Ovary (tissue), 9 donors: ENCODE results near the gene PXK. TPM values are rescaled to one million over a fixed set of nuclear protein-coding genes. Genes with fewer than 3 reads are reported as not detected.

Experiments
- DNase-seq, 5 donors: peaks; one replicate each; pipeline ENCODE4 v3.0.0-alpha.2; 2019 to 2020
- H3K27ac ChIP-seq, 2 donors: fragments of 200-600 bp; one replicate each; pipeline versions ENCODE4 v1.5.1 to v1.8.0; 2019 to 2022
- H3K27me3 ChIP-seq: fragments of 200-600 bp; one replicate; pipeline ENCODE4 v1.8.0; 2022
- H3K36me3 ChIP-seq: fragments of 200-600 bp; sonication (generic); one replicate; pipeline ENCODE4 v1.5.1; 2019
- H3K4me1 ChIP-seq: one replicate; pipeline ENCODE4 v1.8.1; 2013; ENCODE audit warnings: mild to moderate bottlenecking, moderate library complexity; ENCODE audit not compliant: insufficient read depth
- H3K4me3 ChIP-seq: fragments of 200-600 bp; sonication (generic); one replicate; pipeline ENCODE4 v1.5.1; 2017
- H3K9me3 ChIP-seq, 2 donors: fragments of 200-600 bp in 1 of 2; sonication (generic) in 1 of 2; one replicate each; pipeline versions ENCODE4 v1.5.1 to v1.8.1; 2013 to 2019; ENCODE audit warnings: mild to moderate bottlenecking in 1 of 2, moderate library complexity in 1 of 2
- EP300 ChIP-seq: sonication (generic); formaldehyde crosslinking; IDR thresholded peaks from one replicate; pipeline ENCODE4 v1.6.1; 2017; ENCODE audit warnings: antibody characterized with exemption
- POLR2A ChIP-seq: fragments of 450-650 bp; IDR thresholded peaks from one replicate; pipeline ENCODE4 v1.6.1; 2017; ENCODE audit warnings: antibody characterized with exemption, mild to moderate bottlenecking, moderate library complexity
- WGBS, 3 donors: extraction: QIAGEN DNeasy Blood & Tissue Kit in 1 of 3; methylation state at CpG; one replicate each; pipeline versions ENCODE4 v1.1.5 to v1.1.7; 2013 to 2017; 5-methylcytosine and 5-hydroxymethylcytosine counted together
- intact Hi-C, 4 donors: fragments of 100-400 bp; cut with DNase I; formaldehyde crosslinking; loops; one replicate each; pipeline versions ENCODE4 v1.11.0 to v1.15.1; 2022 to 2023
- polyA plus RNA-seq, 2 donors: library from polyadenylated mRNA; stranded (reverse); fragments of 200-250 nt in 1 of 2; fragments of 350-450 nt in 1 of 2; fragmentation: Illumina TruSeq in 1 of 2; extraction: RNeasy Lipid Tissue Mini Kit (QIAGEN cat#74804) in 1 of 2; gene quantifications; one replicate each; pipeline ENCODE4 v1.2.3, GENCODE V29; 2013 to 2014
- total RNA-seq, 7 donors: library from RNA; depleted of rRNA in 2 of 7; stranded (reverse); fragments of >200 nt in 2 of 7; fragmentation: NEBNext Ultra II Directional in 3 of 7; extraction: Animal tissue kit (Norgen Biotek cat#: 25700) in 3 of 7; gene quantifications; one replicate each; pipeline versions ENCODE4 v1.1.0 to v1.2.4, GENCODE V29; 2016 to 2023
- TF ChIP-seq, protein P1 (sequence below), 3 donors: fragments of 450-650 bp in 2 of 3; fragments of 200-600 bp in 1 of 3; IDR thresholded peaks; one replicate each; pipeline versions ENCODE4 v1.5.1 to v1.8.0; 2016 to 2022; ENCODE audit warnings: antibody characterized with exemption in 3 of 3, mild to moderate bottlenecking in 1 of 3
- donor health status: DM: no; HTN: no; CAD: no; lungs with moderate emphysema.
- donor health status: DM: no; HTN: no; CAD: no.
- donor health status: Bipolar disorder and iron deficiency.
- donor health status: DM: yes; HTN: yes; CAD: no.
- donor health status: DM: no; HTN: no; CAD: no.
- donor health status: DM: yes; HTN: yes; CAD: no.

The PXK gene
- total and polyA plus RNA-seq, 9 donors: 17.2 to 42.0 (median 25.9) TPM

GRCh38 chr3:58333206-58334012, 717 bp downstream of the PXK start:
- no peaks in the 10 kb centered on the region for H3K9me3 ChIP-seq
- TF ChIP-seq POLR2A (no peak), EP300 (no peak)
- TF ChIP-seq, protein P1, sequence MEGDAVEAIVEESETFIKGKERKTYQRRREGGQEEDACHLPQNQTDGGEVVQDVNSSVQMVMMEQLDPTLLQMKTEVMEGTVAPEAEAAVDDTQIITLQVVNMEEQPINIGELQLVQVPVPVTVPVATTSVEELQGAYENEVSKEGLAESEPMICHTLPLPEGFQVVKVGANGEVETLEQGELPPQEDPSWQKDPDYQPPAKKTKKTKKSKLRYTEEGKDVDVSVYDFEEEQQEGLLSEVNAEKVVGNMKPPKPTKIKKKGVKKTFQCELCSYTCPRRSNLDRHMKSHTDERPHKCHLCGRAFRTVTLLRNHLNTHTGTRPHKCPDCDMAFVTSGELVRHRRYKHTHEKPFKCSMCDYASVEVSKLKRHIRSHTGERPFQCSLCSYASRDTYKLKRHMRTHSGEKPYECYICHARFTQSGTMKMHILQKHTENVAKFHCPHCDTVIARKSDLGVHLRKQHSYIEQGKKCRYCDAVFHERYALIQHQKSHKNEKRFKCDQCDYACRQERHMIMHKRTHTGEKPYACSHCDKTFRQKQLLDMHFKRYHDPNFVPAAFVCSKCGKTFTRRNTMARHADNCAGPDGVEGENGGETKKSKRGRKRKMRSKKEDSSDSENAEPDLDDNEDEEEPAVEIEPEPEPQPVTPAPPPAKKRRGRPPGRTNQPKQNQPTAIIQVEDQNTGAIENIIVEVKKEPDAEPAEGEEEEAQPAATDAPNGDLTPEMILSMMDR (IDR thresholded peaks at IDR 0.05): no peak
- peak overlapping the region in 1 of 2 donors; percentile 51 for H3K27ac ChIP-seq
- H3K36me3 ChIP-seq: no peaks in the 10 kb centered on the region
- H3K27me3 ChIP-seq: no peaks in the 10 kb centered on the region
- H3K4me3 ChIP-seq: peak overlapping the region; percentile 64
- H3K4me1 ChIP-seq: peaks cover 6% of the 10 kb centered on the region
- 0 to 1% (median 0%) methylated on average over 14 to 37 of the region's 37 CpGs for WGBS, 3 donors
- intact Hi-C loops: loop anchor here (2.0 to 10.0 kb wide), 5 partner anchors 81 to 161 kb away; partner anchors contain the start of gene KCTD6 (in 2 of the 4)
- DNase-seq: peak in 4 of 5 donors; percentile 39 to 56 (median 48)

- Histone ChIP-seq H3K36me3 (no peaks in the 10 kb centered on the region), H3K27me3 (no peaks in the 10 kb centered on the region), H3K9me3 (no peaks in the 10 kb centered on the region), H3K27ac (no peak overlapping the region), H3K4me1 (peaks cover 6% of the 10 kb centered on the region), H3K4me3 (peak overlapping the region; percentile 64)
- DNase-seq: no peak
- TF ChIP-seq, protein P1 (IDR thresholded peaks at IDR 0.05): no peak
- intact Hi-C loops: loop anchor here in 3 of 4 donors (5.0 to 10.0 kb wide), 4 partner anchors 81 to 161 kb away; partner anchors contain the start of gene KCTD6 (in 2 of the 3)
- 20 to 27% (median 26%) methylated on average over 4 of the region's 4 CpGs for WGBS, 3 donors
Measured at GRCh38 chr3:58334013-58334321, 1.3 kb downstream of the PXK start.

GRCh38 chr3:58334506-58334884, 1.8 kb downstream of the PXK start:
- 63 to 67% (median 64%) methylated on average over 1 of the region's 1 CpG for WGBS, 3 donors
- H3K27ac ChIP-seq: no peak overlapping the region
- DNase-seq: no peak
- no peaks in the 10 kb centered on the region for H3K9me3 ChIP-seq
- H3K4me1 ChIP-seq: peaks cover 6% of the 10 kb centered on the region
- intact Hi-C loops: loop anchor here in 3 of 4 donors (5.0 to 10.0 kb wide), 4 partner anchors 80 to 160 kb away; partner anchors contain the start of gene KCTD6 (in 2 of the 3)
- H3K36me3 ChIP-seq: no peaks in the 10 kb centered on the region
- TF ChIP-seq, protein P1 (IDR thresholded peaks at IDR 0.05): no peak
- TF ChIP-seq EP300 (no peak), POLR2A (no peak)
- no peak overlapping the region for H3K4me3 ChIP-seq
- H3K27me3 ChIP-seq: no peaks in the 10 kb centered on the region

DNA sequence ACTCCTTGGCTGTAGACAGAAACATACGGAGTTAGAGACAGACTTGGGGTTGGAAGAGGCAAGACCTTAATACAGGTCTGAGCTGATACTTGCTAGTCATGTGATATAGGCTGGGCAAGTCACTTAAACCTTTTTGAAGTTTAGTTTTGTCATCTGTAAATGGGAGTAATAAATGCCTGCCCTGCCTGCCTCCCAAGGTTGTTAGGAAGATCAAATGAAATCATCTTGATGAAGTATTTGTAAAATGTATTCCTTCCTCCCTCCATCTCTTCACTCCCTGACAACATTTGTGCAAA, 2.9 kb downstream of the PXK start:
- no peak for TF ChIP-seq POLR2A
- TF ChIP-seq, protein P1 (IDR thresholded peaks at IDR 0.05): no peak
- TF ChIP-seq EP300: no peak
- DNase-seq: no peak
- intact Hi-C loops: loop anchor here in 2 of 4 donors (10.0 kb wide), 2 partner anchors 79 to 159 kb away; partner anchors contain the start of gene KCTD6 (in 1 of the 2)
- no peaks in the 10 kb centered on the region for H3K27me3 ChIP-seq
- H3K9me3 ChIP-seq: no peaks in the 10 kb centered on the region
- H3K36me3 ChIP-seq: no peaks in the 10 kb centered on the region
- 16 to 33% (median 18%) methylated on average over 1 of the region's 1 CpG for WGBS, 3 donors
- H3K27ac ChIP-seq: no peak overlapping the region
- peak overlapping the region; percentile 26 for H3K4me3 ChIP-seq
- H3K4me1 ChIP-seq: peaks cover 6% of the 10 kb centered on the region
